ENCODE results near the gene USF1. TPM values are rescaled to one million over a fixed set of nuclear protein-coding genes. Genes with fewer than 3 reads are reported as not detected.
"Not testable (repeated sequence)": the region's sequence is repeated elsewhere in the genome, so short reads cannot be mapped to it uniquely, and the experiment has no call there.

Gene USF1
- total RNA-seq, 1 experiment from 2014 or later = 68.1 TPM

DNA sequence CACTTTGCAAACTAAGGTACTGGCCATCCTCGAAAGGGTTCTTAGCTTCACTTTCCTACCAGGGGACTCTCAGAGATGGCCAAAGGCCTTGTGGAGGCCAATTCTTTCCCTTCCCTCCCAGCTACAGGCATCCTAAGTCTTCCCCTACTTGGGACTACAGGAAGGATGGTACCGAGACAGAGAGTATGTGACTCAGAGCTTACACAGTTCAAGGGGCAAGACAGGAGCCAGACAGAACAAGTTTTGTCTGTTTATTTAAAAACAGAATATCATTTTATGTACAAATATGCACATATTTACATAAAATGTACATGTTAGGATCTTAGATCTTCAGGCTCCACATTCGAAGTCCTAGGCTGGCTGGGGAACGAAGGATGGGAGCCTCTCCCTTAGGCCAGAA is 25.0 kb upstream of the USF1 start:
- H3K4me1 ChIP-seq (replicated peaks) = no peaks in the 10 kb centered on the region; the same call in 1 of the 2 replicates
- no peaks in the 10 kb centered on the region for H3K36me3 ChIP-seq
- no peak for DNase-seq (ENCODE audit: low read depth in 1 of 2, low spot score in 2 of 2)
- no peaks in the 10 kb centered on the region for H3K27me3 ChIP-seq (replicated peaks)
- no peak overlapping the region for H3K4me3 ChIP-seq
- no peaks in the 10 kb centered on the region for H3K9me3 ChIP-seq (replicated peaks)
- no peak overlapping the region for H3K27ac ChIP-seq

DNA sequence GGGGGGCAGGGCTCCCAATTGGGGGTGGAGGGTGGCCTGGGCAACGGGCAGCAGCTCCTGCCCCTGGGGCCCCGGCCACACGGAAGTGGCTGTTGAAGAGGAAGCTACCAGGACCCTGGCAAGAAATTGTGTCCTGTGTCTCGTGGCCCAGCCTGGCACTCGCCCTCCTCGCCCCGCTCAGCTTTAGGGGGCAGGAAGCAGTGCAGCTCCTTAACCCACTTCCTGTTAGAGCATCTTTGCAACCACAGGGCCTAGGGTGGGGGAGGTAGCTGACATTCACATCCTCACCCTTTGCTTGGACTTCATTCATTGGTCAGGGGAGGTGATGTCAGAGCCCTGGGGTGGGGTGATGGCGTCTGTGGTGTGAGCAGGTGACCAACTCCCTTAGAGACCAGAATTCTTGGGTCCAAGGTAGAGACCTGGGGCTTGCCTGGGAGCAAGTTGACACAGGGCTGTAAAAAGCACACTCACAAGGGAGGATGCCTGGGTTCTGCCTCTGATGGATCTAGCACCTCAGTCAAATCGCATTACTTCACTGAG is 24.0 kb upstream of the USF1 start, which contains the start of gene ARHGAP30:
ARHGAP30 (minus strand) TSS at position 161 of the 540 bp plus-strand sequence. CDS start 267 bp downstream, outside the sequence.
- no peaks in the 10 kb centered on the region; the same call in 1 of the 2 replicates for H3K4me1 ChIP-seq (replicated peaks)
- H3K9me3 ChIP-seq (replicated peaks) = no peaks in the 10 kb centered on the region
- H3K4me3 ChIP-seq = no peak within 1 kb of the TSS
- DNase-seq (ENCODE audit: low read depth in 1 of 2, low spot score in 2 of 2) = no peak
- H3K27ac ChIP-seq = no peak within 1 kb of the TSS
- H3K36me3 ChIP-seq = no peaks in the 10 kb centered on the region
- H3K27me3 ChIP-seq (replicated peaks) = 0 out of 2 replicates have a peak, but pooled peaks cover 2% of the 10 kb centered on the region

DNA sequence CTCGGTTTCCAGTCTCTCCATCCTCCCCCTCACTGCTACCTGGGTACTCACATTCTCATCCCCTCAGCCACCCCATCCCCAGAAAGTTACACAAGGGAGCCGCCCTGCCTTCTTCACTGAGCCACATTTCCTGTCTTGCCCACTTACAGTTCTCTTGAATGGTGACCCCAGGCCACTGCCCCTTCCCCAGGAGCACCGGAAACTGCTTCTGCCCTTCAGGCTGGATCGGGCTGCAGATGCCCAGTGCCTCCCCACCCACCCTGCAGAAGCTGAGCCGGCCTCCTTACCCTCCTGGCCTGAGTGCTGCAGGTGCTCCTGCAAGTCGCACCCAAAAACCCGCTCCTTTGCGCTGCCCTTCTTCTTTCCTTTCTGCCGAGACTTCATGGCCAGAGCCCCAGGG is 23.5 kb upstream of the USF1 start:
- Histone ChIP-seq H3K27me3 (replicated peaks) (peaks cover 5% of the 10 kb centered on the region; the same call in 1 of the 2 replicates), H3K4me1 (replicated peaks) (no peaks in the 10 kb centered on the region; the same call in 1 of the 2 replicates), H3K9me3 (replicated peaks) (no peaks in the 10 kb centered on the region), H3K36me3 (no peaks in the 10 kb centered on the region), H3K4me3 (no peak overlapping the region), H3K27ac (no peak overlapping the region)
- DNase-seq (ENCODE audit: low read depth in 1 of 2, low spot score in 2 of 2) = no peak

DNA sequence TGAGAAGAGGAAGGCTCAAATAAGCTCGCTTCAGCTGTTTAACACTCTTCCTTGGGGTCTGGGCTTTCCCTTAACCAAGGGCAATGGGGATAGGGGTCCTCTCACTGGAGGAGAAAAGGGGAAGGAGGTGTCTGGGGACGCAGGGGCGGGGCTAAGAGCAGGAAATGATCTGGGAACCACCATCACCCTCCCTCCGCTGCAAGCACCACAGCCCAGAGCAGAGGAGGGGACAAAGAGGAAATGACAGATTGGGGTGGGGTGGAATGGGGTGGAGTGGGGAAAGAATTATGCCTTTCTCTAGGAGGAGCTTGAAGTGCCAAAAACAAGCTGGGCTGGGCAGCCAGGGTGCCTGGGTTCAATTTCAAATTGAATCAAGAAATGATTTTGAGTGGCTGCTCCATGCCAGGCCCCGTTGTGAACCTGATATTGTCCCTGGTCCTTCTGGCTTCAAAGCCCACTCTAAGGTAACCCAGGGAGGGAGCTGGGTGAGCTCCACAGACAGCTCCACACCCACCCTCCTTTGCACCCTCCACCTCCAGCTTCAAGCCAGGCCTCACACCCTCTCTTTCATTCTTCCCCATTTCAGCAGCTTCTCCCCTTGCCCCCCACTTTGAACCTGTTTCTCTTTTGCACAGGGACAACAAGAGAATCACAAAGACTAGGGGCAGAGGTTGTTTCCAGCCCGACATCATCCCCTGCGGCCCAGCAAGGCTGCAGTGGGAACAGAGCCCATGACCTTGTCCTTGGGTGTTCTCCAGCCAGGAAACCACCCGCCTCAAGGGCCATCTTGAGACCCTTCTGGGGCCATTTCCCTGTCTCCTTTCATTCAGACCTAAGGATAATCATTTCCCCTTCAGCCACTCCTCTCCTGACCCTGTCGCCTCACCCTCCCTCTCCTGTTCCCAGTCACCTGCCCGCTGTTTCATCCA is 22.8 kb upstream of the USF1 start:
- Histone ChIP-seq H3K4me1 (replicated peaks) (no peaks in the 10 kb centered on the region; the same call in 1 of the 2 replicates), H3K4me3 (no peak overlapping the region), H3K27ac (no peak overlapping the region), H3K9me3 (replicated peaks) (no peaks in the 10 kb centered on the region), H3K27me3 (replicated peaks) (peaks cover 7% of the 10 kb centered on the region; the same call in 1 of the 2 replicates), H3K36me3 (no peaks in the 10 kb centered on the region)
- DNase-seq (ENCODE audit: low read depth in 1 of 2, low spot score in 2 of 2) = no peak

DNA sequence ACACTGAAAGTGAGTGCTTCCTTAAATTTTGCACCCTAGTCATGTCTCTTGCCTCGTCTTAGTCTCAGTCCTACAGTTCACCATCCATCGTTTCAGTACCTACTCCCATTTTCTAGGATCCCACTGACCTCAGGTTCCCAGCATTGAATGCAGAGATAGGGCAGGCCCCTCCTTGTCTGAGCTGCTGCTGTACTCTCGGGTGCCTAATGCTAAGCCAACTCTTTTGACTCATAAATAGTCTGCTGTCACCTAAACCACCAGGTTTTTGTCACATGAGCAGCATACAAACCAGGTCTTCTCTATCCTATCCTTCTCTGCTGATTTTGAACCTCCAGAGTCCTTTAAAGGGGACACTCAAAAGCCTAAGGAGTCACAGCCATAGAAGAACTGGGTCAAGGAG is 20.9 kb upstream of the USF1 start:
- no peaks in the 10 kb centered on the region for H3K9me3 ChIP-seq (replicated peaks)
- H3K27ac ChIP-seq = no peak overlapping the region
- H3K4me3 ChIP-seq = no peak overlapping the region
- no peaks in the 10 kb centered on the region for H3K36me3 ChIP-seq
- peaks cover 13% of the 10 kb centered on the region for H3K27me3 ChIP-seq (replicated peaks)
- no peak for DNase-seq (ENCODE audit: low read depth in 1 of 2, low spot score in 2 of 2)
- no peaks in the 10 kb centered on the region; the same call in 1 of the 2 replicates for H3K4me1 ChIP-seq (replicated peaks)

DNA sequence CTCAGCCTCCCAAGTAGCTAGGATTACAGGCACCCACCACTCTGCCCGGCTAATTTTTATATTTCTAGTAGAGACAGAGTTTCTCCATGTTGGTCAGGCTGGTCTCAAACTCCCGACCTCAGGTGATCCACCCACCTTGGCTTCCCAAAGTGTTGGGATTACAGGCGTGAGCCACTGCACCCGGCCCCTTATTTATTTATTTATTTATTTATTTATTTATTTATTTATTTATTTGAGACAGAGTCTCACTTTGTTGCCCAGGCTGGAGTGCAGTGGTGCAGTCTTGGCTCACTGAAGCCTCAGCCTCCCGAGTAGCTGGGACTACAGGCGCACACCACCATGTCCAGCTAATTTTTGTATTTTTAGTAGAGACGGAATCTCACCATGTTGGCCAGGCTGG is 19.9 kb upstream of the USF1 start:
- H3K27ac ChIP-seq; DNase-seq (ENCODE audit: low read depth in 1 of 2, low spot score in 2 of 2); H3K4me1 ChIP-seq (replicated peaks): not testable (repeated sequence)

DNA sequence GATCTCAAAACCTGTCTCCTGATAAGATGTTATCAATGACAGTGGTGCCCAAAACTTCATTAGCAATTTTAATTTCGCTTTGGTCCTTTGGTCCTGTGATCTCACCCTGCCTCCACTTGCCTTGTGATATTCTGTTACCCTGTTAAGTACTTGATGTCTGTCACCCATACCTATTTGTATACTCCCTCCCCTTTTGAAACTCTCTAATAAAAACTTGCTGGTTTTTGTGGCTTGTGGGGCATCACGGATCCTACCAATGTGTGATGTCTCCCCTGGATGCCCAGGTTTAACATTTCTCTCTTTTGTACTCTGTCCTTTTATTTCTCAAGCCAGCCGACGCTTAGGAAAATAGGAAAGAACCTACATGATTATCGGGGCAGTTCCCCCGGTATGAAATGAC is 18.2 kb upstream of the USF1 start:
- not testable (repeated sequence) for H3K36me3 ChIP-seq; DNase-seq (ENCODE audit: low read depth in 1 of 2, low spot score in 2 of 2); H3K9me3 ChIP-seq (replicated peaks); H3K27ac ChIP-seq; H3K4me1 ChIP-seq (replicated peaks); H3K4me3 ChIP-seq
- peaks cover 13% of the 10 kb centered on the region for H3K27me3 ChIP-seq (replicated peaks)

More for the DNA sequence above, 19.9 kb upstream of the USF1 start:
- H3K9me3 ChIP-seq (replicated peaks); H3K36me3 ChIP-seq; H3K4me3 ChIP-seq: not testable (repeated sequence)
- H3K27me3 ChIP-seq (replicated peaks) = peaks cover 13% of the 10 kb centered on the region

DNA sequence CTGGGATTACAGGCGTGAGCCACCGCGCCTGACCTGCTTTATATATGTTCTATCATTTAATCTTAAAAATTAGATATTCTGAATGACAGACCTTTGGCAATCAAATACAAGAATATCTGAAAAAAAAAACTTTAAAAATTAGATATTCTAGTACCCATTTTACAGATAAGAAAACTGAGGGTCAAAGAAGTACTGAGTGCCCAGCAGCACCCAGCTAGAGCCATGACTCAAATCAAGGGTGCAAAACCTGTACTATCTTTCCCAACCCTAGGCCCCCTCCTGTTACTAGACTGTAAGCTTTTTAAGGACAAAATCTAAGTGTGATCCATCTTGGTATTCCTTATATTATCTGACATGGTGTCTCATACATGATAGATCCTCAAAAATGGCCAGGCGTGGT is 15.6 kb upstream of the USF1 start:
- Histone ChIP-seq H3K4me1 (replicated peaks) (no peaks in the 10 kb centered on the region), H3K27me3 (replicated peaks) (peaks cover 13% of the 10 kb centered on the region), H3K36me3 (no peaks in the 10 kb centered on the region), H3K9me3 (replicated peaks) (no peaks in the 10 kb centered on the region), H3K4me3 (no peak overlapping the region), H3K27ac (no peak overlapping the region)
- no peak for DNase-seq (ENCODE audit: low read depth in 1 of 2, low spot score in 2 of 2)

DNA sequence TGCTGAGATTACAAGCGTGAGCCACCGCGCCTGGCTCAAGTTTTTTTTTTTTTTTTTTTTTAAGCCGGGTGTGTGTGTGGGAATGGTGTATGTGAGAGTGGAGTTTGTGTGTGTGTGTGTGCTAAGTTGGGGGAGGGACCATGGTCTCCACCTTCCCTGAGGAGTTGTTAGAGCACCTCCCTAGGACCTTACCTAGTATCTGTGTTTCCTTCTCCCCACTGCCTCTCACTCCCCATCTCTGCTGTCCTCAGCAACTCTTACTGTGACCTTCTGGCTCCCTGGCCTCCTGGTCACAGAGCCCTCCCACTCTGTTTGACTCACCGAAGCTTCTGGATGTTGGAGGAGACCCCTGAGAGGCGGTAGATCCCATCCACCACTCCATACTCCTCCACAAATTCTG is 13.5 kb upstream of the USF1 start:
- H3K27me3 ChIP-seq (replicated peaks) = peaks cover 9% of the 10 kb centered on the region
- no peaks in the 10 kb centered on the region for H3K9me3 ChIP-seq (replicated peaks)
- DNase-seq (ENCODE audit: low read depth in 1 of 2, low spot score in 2 of 2) = no peak
- H3K36me3 ChIP-seq = no peaks in the 10 kb centered on the region
- H3K27ac ChIP-seq = no peak overlapping the region
- no peak overlapping the region for H3K4me3 ChIP-seq
- no peaks in the 10 kb centered on the region for H3K4me1 ChIP-seq (replicated peaks)

DNA sequence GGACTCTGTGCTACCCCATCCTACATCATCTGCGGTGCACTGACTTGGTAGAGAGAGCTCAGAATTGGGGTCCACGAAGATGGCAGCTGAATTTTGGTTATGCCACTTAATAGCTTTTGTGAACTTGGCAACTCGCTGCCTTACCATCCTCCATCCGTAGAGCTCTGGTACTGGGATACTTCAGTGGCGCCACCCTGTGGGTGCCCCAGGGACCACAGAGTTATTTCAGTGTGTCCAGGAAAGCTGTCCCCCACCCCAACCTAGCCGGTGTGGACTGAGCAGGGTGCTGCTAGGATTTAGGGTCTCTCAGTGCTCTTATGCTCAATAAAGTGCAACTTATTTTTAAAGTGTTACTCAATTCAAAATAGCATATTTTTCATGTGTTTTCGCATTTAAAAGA is 9.0 kb upstream of the USF1 start:
- no peaks in the 10 kb centered on the region for H3K27me3 ChIP-seq (replicated peaks)
- no peaks in the 10 kb centered on the region for H3K4me1 ChIP-seq (replicated peaks)
- no peaks in the 10 kb centered on the region for H3K9me3 ChIP-seq (replicated peaks)
- H3K27ac ChIP-seq = no peak overlapping the region
- no peaks in the 10 kb centered on the region for H3K36me3 ChIP-seq
- H3K4me3 ChIP-seq = no peak overlapping the region
- DNase-seq (ENCODE audit: low read depth in 1 of 2, low spot score in 2 of 2) = no peak

DNA sequence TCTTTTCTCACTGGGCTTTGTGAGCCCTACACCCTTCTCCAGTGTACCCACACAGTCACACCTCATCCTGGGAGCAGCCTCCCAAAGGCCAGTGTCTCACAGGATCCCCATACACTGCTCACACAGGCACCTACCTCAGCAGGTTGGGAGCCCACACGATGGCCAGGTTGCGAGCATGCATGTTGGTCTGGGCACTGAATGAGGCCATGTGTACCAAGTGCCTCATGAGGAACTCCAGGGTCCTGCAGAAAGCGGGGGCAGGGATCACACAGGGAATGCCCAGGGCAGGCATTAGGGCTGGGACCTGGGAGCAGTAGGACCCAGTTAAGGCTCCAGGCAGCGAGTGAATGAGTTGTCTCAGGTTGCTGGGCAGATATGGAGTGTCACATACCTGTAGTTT is 8.5 kb upstream of the USF1 start:
- Histone ChIP-seq H3K4me1 (replicated peaks) (no peaks in the 10 kb centered on the region), H3K4me3 (no peak overlapping the region), H3K9me3 (replicated peaks) (no peaks in the 10 kb centered on the region), H3K27ac (no peak overlapping the region), H3K36me3 (no peaks in the 10 kb centered on the region), H3K27me3 (replicated peaks) (no peaks in the 10 kb centered on the region)
- no peak for DNase-seq (ENCODE audit: low read depth in 1 of 2, low spot score in 2 of 2)

DNA sequence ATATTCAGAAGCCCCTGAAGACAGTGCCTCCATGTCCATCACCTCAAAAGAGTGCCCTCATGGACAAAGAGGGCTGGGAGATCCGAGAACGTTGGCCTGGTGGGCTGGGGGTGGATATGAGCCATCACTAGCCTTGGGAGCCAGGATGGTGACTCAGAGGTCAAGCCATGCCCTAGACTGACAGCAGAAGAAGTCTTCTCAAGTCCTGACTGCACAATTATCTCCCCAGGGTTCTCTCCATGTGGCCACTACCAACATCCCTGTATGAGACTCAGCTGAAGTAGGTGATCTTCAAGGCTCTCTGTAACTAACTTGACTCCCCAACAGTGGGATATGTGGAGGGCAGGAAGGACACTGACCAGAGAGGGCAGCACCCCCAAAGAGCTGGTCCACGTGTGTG is 7.1 kb upstream of the USF1 start:
- Histone ChIP-seq H3K27me3 (replicated peaks) (no peaks in the 10 kb centered on the region), H3K27ac (no peak overlapping the region), H3K4me1 (replicated peaks) (no peaks in the 10 kb centered on the region), H3K4me3 (no peak overlapping the region), H3K36me3 (no peaks in the 10 kb centered on the region), H3K9me3 (replicated peaks) (no peaks in the 10 kb centered on the region)
- no peak for DNase-seq (ENCODE audit: low read depth in 1 of 2, low spot score in 2 of 2)

DNA sequence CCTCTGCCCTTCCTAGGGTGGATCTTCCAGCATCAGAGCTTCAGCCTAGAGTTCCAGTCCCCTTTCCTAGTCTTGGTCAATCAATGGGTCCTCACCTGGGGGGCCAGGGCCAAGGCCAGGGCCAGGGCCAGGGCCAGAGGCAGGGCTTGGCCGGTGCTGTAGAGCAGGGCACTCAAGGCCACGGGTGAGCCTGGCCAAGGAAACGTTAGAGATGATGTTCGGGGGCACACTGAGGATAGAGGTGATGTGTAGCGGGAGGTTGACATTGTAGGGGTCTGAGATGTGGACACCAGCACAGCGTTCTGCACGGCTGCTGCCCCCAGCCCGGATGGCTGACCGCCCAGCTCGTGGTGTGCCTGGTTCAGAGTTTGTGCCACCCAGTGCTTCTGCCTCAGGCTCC is 5.4 kb upstream of the USF1 start:
- Histone ChIP-seq H3K27ac (no peak overlapping the region), H3K4me3 (no peak overlapping the region), H3K27me3 (replicated peaks) (no peaks in the 10 kb centered on the region), H3K36me3 (no peaks in the 10 kb centered on the region), H3K9me3 (replicated peaks) (no peaks in the 10 kb centered on the region), H3K4me1 (replicated peaks) (no peaks in the 10 kb centered on the region; the same call in 1 of the 2 replicates)
- DNase-seq (ENCODE audit: low read depth in 1 of 2, low spot score in 2 of 2) = no peak

DNA sequence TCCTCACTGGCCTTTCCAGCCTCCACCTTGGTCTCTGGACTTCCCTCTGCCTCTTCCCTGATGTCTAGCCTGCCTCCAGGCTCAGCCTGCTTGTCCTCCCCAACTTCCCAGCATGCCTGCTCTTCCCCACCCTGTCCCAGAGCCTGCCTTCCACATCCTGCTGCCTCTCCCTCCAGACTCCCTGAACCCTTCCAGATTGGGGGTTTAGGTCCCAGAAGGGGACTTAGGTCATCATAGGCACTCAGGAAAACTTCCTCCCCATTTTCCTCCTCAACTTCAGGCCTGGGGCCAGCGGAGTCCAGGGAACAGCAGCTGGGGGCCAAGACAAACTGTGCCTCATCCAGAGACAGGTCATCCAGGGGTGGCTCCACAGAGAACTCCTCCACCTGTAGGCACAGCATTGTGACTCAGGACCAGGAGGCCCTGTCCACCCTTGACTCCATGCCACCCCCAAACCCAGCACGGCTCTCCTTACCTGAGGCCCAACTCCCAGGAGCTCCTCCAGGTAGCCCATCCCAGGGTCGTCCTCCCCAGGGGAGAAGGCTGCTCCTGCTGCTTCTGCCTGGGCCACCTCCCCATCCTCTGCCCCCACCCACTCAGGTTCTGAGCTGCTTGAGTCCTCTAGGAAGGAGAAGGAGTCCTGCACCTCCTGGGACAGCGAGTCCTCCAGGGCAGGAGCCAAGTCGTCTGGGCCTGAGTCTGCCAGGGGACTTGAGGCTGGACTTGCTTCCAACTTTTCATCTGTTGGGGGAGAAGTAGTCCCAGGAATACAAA is 3.4 kb upstream of the USF1 start:
- peaks cover 4% of the 10 kb centered on the region for H3K4me1 ChIP-seq (replicated peaks)
- no peak for DNase-seq (ENCODE audit: low read depth in 1 of 2, low spot score in 2 of 2)
- no peaks in the 10 kb centered on the region for H3K27me3 ChIP-seq (replicated peaks)
- no peaks in the 10 kb centered on the region for H3K9me3 ChIP-seq (replicated peaks)
- H3K36me3 ChIP-seq = peaks cover 6% of the 10 kb centered on the region
- no peak overlapping the region for H3K27ac ChIP-seq
- H3K4me3 ChIP-seq = no peak overlapping the region

Data from SJSA1 (cell line).